Measurements from ENCODE around the gene BTG2.
"Not testable (repeated sequence)": the region's sequence is repeated elsewhere in the genome, so short reads cannot be mapped to it uniquely, and the experiment has no call there.

Gene BTG2

GRCh38 chr1:203295796-203296195, 9.5 kb upstream of the BTG2 start:
- no peak for DNase-seq (ENCODE audit: low read depth)

- DNase-seq (ENCODE audit: low read depth): no peak
These were observed 8.8 kb upstream of the BTG2 start for GRCh38 chr1:203296460-203297073.

GRCh38 chr1:203299169-203299568, 6.2 kb upstream of the BTG2 start:
- DNase-seq (ENCODE audit: low read depth): no peak

GRCh38 chr1:203299719-203300429, 5.4 kb upstream of the BTG2 start:
- DNase-seq (ENCODE audit: low read depth): not testable (repeated sequence)

- no peak for DNase-seq (ENCODE audit: low read depth)
These were observed 4.6 kb upstream of the BTG2 start for GRCh38 chr1:203300441-203301330.

GRCh38 chr1:203301331-203301668, 4.0 kb upstream of the BTG2 start:
- no peak for DNase-seq (ENCODE audit: low read depth)

- DNase-seq (ENCODE audit: low read depth): no peak
These were observed 2.9 kb upstream of the BTG2 start for GRCh38 chr1:203302456-203302855.

GRCh38 chr1:203302894-203303293, 2.4 kb upstream of the BTG2 start:
- no peak for DNase-seq (ENCODE audit: low read depth)

GRCh38 chr1:203304391-203304918, 864 bp upstream of the BTG2 start:
- DNase-seq (ENCODE audit: low read depth): no peak

GRCh38 chr1:203305809-203306088, 430 bp downstream of the BTG2 start:
- DNase-seq (ENCODE audit: low read depth): no peak

- no peak for DNase-seq (ENCODE audit: low read depth)
These were observed 1.0 kb downstream of the BTG2 start for GRCh38 chr1:203306089-203306964.

GRCh38 chr1:203306965-203307541, 1.7 kb downstream of the BTG2 start:
- no peak for DNase-seq (ENCODE audit: low read depth)

- DNase-seq (ENCODE audit: low read depth): no peak
These were observed 2.4 kb downstream of the BTG2 start for GRCh38 chr1:203307641-203308126.

- no peak for DNase-seq (ENCODE audit: low read depth)
These were observed 3.1 kb downstream of the BTG2 start for GRCh38 chr1:203308328-203308922.

- no peak for DNase-seq (ENCODE audit: low read depth)
These were observed 3.6 kb downstream of the BTG2 start for GRCh38 chr1:203308923-203309331.

- DNase-seq (ENCODE audit: low read depth): no peak
These were observed 6.3 kb downstream of the BTG2 start for GRCh38 chr1:203311368-203312301.

GRCh38 chr1:203314025-203314759, 8.9 kb downstream of the BTG2 start:
- DNase-seq (ENCODE audit: low read depth): not testable (repeated sequence)

- DNase-seq (ENCODE audit: low read depth): no peak
These were observed 11.3 kb downstream of the BTG2 start for GRCh38 chr1:203316626-203317093.

All from T follicular helper cell (primary cell).